ENCODE measurements around the gene CAPZB.

GRCh38 chr1:19475296-19475695, 10.0 kb downstream of the CAPZB start:
- TF ChIP-seq, protein P1, sequence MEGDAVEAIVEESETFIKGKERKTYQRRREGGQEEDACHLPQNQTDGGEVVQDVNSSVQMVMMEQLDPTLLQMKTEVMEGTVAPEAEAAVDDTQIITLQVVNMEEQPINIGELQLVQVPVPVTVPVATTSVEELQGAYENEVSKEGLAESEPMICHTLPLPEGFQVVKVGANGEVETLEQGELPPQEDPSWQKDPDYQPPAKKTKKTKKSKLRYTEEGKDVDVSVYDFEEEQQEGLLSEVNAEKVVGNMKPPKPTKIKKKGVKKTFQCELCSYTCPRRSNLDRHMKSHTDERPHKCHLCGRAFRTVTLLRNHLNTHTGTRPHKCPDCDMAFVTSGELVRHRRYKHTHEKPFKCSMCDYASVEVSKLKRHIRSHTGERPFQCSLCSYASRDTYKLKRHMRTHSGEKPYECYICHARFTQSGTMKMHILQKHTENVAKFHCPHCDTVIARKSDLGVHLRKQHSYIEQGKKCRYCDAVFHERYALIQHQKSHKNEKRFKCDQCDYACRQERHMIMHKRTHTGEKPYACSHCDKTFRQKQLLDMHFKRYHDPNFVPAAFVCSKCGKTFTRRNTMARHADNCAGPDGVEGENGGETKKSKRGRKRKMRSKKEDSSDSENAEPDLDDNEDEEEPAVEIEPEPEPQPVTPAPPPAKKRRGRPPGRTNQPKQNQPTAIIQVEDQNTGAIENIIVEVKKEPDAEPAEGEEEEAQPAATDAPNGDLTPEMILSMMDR (IDR thresholded peaks at IDR 0.05), result no peak
- no peak for TF ChIP-seq POLR2A (IDR thresholded peaks at IDR 0.05)
- TF ChIP-seq POLR2AphosphoS5 (IDR thresholded peaks at IDR 0.05), result no peak
- TF ChIP-seq EP300 (IDR thresholded peaks at IDR 0.05; ENCODE audit: low read depth), result no peak

Measured in transverse colon (tissue), 4 donors.